ENCODE results near the gene JAKMIP1.

JAKMIP1 gene

DNA sequence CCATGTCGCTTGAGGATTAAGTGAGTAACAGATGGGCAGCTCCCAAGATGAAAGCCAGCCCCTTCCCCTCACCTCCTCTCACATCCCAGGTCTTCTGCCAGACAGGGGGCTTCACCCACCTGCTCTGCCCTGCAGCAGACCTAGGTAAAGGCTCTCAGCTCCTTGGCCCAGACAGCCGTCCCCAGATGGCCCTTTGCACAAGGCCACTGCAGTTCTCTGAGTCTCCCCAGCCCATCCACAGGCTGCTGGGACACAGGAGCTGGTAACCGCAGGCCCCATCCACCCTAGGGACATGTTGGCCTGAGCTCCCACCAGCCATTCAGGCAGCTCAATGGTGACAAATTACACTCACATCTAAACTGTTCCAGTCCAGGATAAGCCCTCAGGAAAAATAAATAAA is 197.4 kb downstream of the JAKMIP1 start:
- Histone ChIP-seq H3K27me3 (replicated peaks; ENCODE audit: insufficient read depth, low read length) (peaks cover 18% of the 10 kb centered on the region; the same call in 1 of the 2 replicates), H3K79me2 (ENCODE audit: low read length) (no peaks in the 10 kb centered on the region), H3K4me1 (ENCODE audit: low read length) (no peaks in the 10 kb centered on the region), H3F3A (ENCODE audit: insufficient read depth, low read length) (no peaks in the 10 kb centered on the region), H3K9me3 (replicated peaks; ENCODE audit: insufficient read depth, low read length) (no peaks in the 10 kb centered on the region), H3K4me2 (ENCODE audit: low read depth, low read length) (no peak overlapping the region), H2AFZ (ENCODE audit: low read length) (no peak overlapping the region), H4K20me1 (ENCODE audit: insufficient read depth, low read length) (no peaks in the 10 kb centered on the region), H3K36me3 (replicated peaks; ENCODE audit: insufficient read depth, low read length) (no peaks in the 10 kb centered on the region), H3K4me3 (ENCODE audit: low read length) (no peak overlapping the region), H3K9ac (ENCODE audit: low read length) (no peak overlapping the region), H3K9me2 (replicated peaks; ENCODE audit: insufficient read depth, low read length) (no peaks in the 10 kb centered on the region), H3K27ac (ENCODE audit: low read length) (no peak overlapping the region)
- DNase-seq, result no peak
- TF ChIP-seq CTCF (IDR thresholded peaks at IDR 0.05; ENCODE audit: low read length), result no peak
- no peak for TF ChIP-seq EZH2phosphoT487 (IDR thresholded peaks at IDR 0.05; ENCODE audit: low read length)
- TF ChIP-seq EZH2 (optimal IDR thresholded peaks at IDR 0.05; ENCODE audit: low read depth, low read length), result no peak

DNA sequence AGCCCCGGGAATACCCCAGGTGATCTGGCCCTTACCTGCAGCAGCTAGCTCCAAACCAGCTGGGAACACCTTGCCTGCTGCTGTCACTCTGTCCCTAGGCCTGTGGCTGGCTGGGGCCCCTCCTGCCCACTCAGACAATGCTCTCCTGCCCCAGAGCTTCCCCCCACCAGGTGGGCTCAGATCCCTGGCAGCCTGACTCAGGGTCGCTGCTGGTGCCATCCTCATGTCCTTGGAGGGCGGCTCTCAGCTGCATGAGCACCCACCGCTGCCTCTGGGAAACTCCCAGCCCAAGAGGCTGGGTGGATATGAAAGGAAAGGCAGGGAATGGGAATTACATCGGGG is 197.9 kb downstream of the JAKMIP1 start:
- Histone ChIP-seq H2AFZ (ENCODE audit: low read length) (no peak overlapping the region), H3K27me3 (replicated peaks; ENCODE audit: insufficient read depth, low read length) (peaks cover 18% of the 10 kb centered on the region; the same call in 1 of the 2 replicates), H3K9me2 (replicated peaks; ENCODE audit: insufficient read depth, low read length) (no peaks in the 10 kb centered on the region), H3K79me2 (ENCODE audit: low read length) (no peaks in the 10 kb centered on the region), H3K27ac (ENCODE audit: low read length) (no peak overlapping the region), H4K20me1 (ENCODE audit: insufficient read depth, low read length) (no peaks in the 10 kb centered on the region), H3K9ac (ENCODE audit: low read length) (no peak overlapping the region), H3K36me3 (replicated peaks; ENCODE audit: insufficient read depth, low read length) (no peaks in the 10 kb centered on the region), H3K4me2 (ENCODE audit: low read depth, low read length) (no peak overlapping the region), H3K4me1 (ENCODE audit: low read length) (no peaks in the 10 kb centered on the region), H3K9me3 (replicated peaks; ENCODE audit: insufficient read depth, low read length) (no peaks in the 10 kb centered on the region), H3F3A (ENCODE audit: insufficient read depth, low read length) (no peaks in the 10 kb centered on the region), H3K4me3 (ENCODE audit: low read length) (no peak overlapping the region)
- no peak for DNase-seq
- TF ChIP-seq EZH2phosphoT487 (IDR thresholded peaks at IDR 0.05; ENCODE audit: low read length) (no peak), CTCF (IDR thresholded peaks at IDR 0.05; ENCODE audit: low read length) (no peak), EZH2 (optimal IDR thresholded peaks at IDR 0.05; ENCODE audit: low read depth, low read length) (no peak)

- no peak overlapping the region for H3K27ac ChIP-seq (ENCODE audit: low read length)
These were observed 198.5 kb downstream of the JAKMIP1 start for GRCh38 chr4:6001680-6002491.

More at GRCh38 chr4:6001680-6002491, 198.5 kb downstream of the JAKMIP1 start:
- no peaks in the 10 kb centered on the region for H4K20me1 ChIP-seq (ENCODE audit: insufficient read depth, low read length)
- no peak overlapping the region for H3K4me3 ChIP-seq (ENCODE audit: low read length)
- H3K36me3 ChIP-seq (replicated peaks; ENCODE audit: insufficient read depth, low read length), result no peaks in the 10 kb centered on the region
- H3K9me3 ChIP-seq (replicated peaks; ENCODE audit: insufficient read depth, low read length), result no peaks in the 10 kb centered on the region
- H3K4me1 ChIP-seq (ENCODE audit: low read length), result no peaks in the 10 kb centered on the region; the same call in 1 of the 2 replicates
- no peak overlapping the region for H3K4me2 ChIP-seq (ENCODE audit: low read depth, low read length)
- no peaks in the 10 kb centered on the region for H3F3A ChIP-seq (ENCODE audit: insufficient read depth, low read length)
- no peaks in the 10 kb centered on the region for H3K79me2 ChIP-seq (ENCODE audit: low read length)
- no peak overlapping the region for H2AFZ ChIP-seq (ENCODE audit: low read length)
- H3K9me2 ChIP-seq (replicated peaks; ENCODE audit: insufficient read depth, low read length), result no peaks in the 10 kb centered on the region
- no peak for DNase-seq
- H3K27me3 ChIP-seq (replicated peaks; ENCODE audit: insufficient read depth, low read length), result peaks cover 18% of the 10 kb centered on the region; the same call in 1 of the 2 replicates
- no peak for TF ChIP-seq EZH2 (optimal IDR thresholded peaks at IDR 0.05; ENCODE audit: low read depth, low read length)
- no peak for TF ChIP-seq EZH2phosphoT487 (IDR thresholded peaks at IDR 0.05; ENCODE audit: low read length)
- no peak for TF ChIP-seq CTCF (IDR thresholded peaks at IDR 0.05; ENCODE audit: low read length)
- H3K9ac ChIP-seq (ENCODE audit: low read length), result no peak overlapping the region

Measured in MM.1S (cell line).